Right kidney (tissue), 9 donors: ENCODE data around the gene ENTPD7.
"Not testable (repeated sequence)": the region's sequence is repeated elsewhere in the genome, so short reads cannot be mapped to it uniquely, and the experiment has no call there.

ENCODE experiments used
- DNase-seq: peaks from one replicate; pipeline ENCODE4 v3.0.0-alpha.2; 2016
- long read RNA-seq, 8 donors: transcript quantifications; one replicate each; lab custom pipeline, GENCODE V29; 2026

ENTPD7 gene
- long read RNA-seq, donor 1, partial matches to known transcripts, result 0 of 2 reads
- long read RNA-seq, donor 1, other reads (novel, unspliced or antisense), result 0 of 2 reads
- long read RNA-seq, donor 2, partial matches to known transcripts, result 0 of 1 reads
- long read RNA-seq, donor 2, other reads (novel, unspliced or antisense), result 0 of 1 reads
- long read RNA-seq, donor 3, partial matches to known transcripts, result 0 of 2 reads
- long read RNA-seq, donor 3, other reads (novel, unspliced or antisense), result 0 of 2 reads
- long read RNA-seq, donor 4, partial matches to known transcripts, result 0 of 4 reads
- long read RNA-seq, donor 4, other reads (novel, unspliced or antisense), result 0 of 4 reads
- long read RNA-seq, donor 5, partial matches to known transcripts, result 5 of 14 reads
- long read RNA-seq, donor 5, other reads (novel, unspliced or antisense), result 8 of 14 reads
- long read RNA-seq, donor 6, result 0 reads
- long read RNA-seq, donor 7, partial matches to known transcripts, result 11 of 20 reads
- long read RNA-seq, donor 7, other reads (novel, unspliced or antisense), result 7 of 20 reads
- long read RNA-seq, donor 8, partial matches to known transcripts, result 0 of 1 reads
- long read RNA-seq, donor 8, other reads (novel, unspliced or antisense), result 0 of 1 reads

DNA sequence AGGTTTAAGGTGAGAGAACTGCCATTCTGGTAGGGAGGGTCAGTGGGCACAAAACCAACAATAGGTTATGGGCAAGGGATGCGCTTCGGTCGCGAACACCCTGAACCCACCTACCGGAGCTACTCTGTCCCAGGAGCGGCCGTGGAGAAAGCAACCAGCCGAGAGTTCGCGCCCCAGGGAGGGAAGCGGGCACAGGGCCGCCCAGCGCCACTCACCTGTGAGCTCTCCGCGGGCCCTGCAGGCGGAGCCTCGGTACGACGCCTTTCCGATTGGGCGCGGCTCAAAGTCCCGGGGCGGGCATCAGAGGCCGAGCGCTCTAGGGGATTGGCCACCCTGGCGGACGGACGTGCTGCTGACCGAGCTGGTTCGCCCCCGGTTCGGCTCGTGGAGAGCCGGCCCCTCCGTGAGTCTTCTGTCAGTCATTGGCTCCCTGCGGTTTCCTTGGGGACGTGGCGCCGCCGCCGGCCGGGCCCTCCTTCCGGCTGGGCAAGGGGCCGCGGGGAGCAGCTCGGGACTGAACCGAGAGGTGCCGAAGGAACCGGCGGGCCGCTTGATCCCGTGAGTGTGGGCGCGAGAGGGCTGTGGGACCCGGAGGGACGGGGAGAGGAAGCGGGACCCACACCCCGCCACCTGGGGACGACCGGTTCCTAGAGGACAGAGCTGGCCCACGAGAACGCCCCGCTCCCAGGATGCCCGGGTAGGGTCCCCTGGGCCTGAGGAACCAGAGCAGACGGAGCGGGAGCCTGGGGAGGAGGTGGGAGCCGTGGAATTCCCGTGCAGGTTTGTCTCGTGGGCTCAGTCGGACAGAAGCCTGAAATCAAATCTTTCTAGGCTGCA, at the start of gene ENTPD7:
Gene ENTPD7 (plus strand): TSS at position 479 of the 837 bp plus-strand sequence. CDS start 448 bp downstream, outside the sequence.
- peak; percentile 82 for DNase-seq

DNA sequence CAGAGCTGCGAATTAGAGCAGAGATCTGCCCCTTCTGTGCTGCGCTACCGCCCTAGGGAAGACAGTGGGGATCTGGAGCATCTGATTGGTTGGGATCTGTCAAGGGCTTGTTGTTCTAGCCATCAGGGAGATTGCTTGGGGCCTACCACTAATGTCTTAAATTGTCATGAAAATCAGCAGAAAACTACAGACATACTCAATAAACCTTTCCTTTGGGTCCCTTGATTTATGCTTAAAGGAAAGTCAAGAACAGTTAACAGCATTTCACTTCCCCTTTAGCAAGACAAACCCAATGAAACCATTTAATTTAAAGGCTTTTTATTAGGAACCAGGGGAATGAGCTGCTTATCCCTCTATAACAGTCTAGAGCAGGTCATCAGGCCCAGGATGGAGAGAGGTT, 49.1 kb upstream of the ENTPD7 start:
- DNase-seq, result no peak

GRCh38 chr10:99611326-99611725, 48.0 kb upstream of the ENTPD7 start:
- DNase-seq, result no peak

- DNase-seq, result no peak
These were observed 47.0 kb upstream of the ENTPD7 start for GRCh38 chr10:99612167-99612831.

DNA sequence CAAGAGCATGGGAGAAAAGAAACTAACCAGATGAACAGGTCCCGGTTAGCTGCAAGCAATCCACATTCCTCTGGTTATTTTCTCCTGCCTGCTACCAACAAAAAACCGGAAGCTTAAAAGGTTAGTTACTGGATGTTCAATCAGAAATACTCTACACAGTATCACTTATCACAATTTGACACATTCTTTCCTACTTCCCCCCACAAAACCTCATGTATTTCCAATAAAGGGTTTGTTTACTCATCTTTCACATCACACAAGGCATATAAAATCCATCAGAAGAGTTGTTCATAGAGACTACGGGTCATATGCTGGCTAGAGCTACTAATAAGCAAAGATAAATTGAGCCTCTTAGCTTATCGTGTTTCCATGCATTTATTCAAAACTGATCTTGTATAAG, 43.9 kb upstream of the ENTPD7 start:
- DNase-seq, result no peak

DNA sequence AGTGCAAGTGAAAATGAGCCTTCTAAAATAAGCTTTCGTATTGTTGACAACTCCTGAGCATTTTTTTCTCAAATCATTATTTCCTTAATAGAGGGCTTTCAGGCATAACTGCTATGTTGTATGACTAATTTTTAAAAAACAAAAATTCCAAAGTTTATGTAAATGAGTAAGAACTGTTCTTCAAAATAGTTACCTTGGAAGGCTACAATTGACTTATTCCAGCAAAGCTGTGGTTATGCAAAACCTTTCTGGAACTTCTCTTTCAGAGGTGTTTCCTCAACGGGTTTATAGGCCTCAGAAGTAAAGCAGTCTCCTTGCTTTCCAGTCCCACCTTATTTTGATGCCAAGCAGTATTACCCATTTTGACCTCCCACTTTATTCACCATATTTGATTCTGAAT, 41.6 kb upstream of the ENTPD7 start:
- no peak for DNase-seq

DNA sequence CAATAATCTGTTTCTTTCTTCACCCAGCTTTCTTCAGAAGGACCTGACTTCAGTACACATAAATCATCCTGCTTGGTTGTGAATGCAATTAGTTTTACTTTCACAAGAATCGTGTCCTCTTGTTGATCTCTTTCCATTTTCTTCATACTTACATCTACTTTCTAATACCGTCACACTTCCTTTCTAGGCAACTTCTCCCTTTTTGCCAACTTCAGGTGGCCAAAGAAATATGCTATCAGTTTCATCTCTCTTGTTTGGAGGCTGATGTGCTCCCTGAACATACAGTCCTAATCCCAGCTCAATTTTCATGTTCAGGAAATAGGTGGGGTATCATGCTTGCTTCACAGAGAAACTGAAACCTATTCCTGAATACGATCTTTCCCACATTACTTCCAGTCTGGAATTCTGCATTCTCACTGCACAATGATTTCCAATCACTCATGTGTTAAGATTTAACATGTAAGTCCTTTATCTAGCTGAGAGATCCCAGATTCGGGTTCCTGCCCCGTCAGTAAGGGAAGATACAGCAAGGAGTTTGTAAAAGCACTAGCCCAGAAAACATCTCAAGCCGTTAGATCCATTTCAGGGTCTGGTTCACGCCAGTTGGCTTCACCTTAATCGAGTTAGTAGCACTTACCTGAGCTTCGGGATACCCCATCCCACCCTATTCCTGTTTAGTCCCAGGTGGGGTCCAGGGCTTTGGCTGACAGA, 40.1 kb upstream of the ENTPD7 start:
- peak; percentile 30 for DNase-seq

GRCh38 chr10:99619851-99620710, 39.2 kb upstream of the ENTPD7 start, which contains the start of gene SLC25A28:
Gene SLC25A28 (minus strand): TSS chr10:99620439. CDS start chr10:99620335, 104 bp downstream.
- peak; percentile 50 for DNase-seq

GRCh38 chr10:99620711-99621453, 38.4 kb upstream of the ENTPD7 start:
- DNase-seq, result peak; percentile 100

DNA sequence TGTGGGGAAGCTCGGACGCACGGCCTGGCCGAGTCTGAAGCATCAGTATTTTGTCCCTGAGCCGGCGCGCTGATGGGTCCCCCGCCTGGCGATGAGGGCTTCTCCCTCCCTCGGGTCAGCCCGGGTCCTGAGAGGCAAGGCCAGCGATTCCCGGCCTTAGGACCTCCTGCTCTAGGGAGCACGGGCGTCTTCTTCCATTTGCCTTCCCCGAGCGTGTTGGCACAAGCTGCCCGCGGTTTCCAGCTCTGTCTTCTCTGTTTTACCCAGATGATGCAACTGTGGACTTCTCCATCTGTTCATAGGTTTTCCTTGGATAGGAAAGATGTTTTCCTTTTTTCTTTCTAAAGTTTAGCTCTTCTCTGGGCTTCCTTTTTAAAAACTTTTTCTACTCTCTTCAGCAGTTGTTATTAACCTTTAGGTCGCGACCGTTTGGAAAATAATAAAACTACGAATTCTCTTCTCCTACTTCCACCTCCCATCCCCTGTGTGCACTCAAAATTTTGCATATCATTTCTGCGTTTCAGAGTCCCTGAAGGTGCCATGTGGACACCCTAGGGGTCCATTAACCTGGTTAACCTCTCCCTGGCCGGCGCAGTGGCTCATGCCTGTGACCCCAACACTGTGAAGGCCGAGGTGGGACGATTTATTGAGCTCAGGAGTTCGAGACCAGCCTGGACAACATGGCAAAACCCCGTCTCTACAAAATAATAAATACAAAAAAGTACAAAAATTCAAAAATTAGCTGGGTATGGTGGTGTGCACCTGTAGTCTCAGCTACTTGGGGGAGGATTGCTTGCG, 37.7 kb upstream of the ENTPD7 start:
- DNase-seq, result no peak

- DNase-seq, result no peak
These were observed 35.4 kb upstream of the ENTPD7 start for GRCh38 chr10:99623919-99624318.

- not testable (repeated sequence) for DNase-seq
These were observed 34.2 kb upstream of the ENTPD7 start for GRCh38 chr10:99625124-99625523.

GRCh38 chr10:99628923-99629624, 30.2 kb upstream of the ENTPD7 start:
- DNase-seq, result no peak

DNA sequence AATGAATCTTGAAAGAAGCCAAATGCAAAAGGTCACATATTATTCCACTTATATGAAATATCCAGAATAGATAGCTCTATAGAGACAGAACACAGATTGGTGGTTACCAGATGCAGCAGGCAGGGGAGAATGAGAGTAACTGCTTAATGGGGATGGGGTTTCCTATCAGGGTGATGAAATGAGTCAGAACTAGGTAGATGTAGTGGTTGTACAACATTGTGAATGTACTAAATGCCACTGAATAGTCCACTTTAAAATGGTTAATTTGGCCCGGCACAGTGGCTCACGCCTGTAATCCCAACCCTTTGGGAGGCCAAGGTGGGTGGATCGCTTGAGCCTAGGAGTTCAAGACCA, 29.7 kb upstream of the ENTPD7 start:
- no peak for DNase-seq

DNA sequence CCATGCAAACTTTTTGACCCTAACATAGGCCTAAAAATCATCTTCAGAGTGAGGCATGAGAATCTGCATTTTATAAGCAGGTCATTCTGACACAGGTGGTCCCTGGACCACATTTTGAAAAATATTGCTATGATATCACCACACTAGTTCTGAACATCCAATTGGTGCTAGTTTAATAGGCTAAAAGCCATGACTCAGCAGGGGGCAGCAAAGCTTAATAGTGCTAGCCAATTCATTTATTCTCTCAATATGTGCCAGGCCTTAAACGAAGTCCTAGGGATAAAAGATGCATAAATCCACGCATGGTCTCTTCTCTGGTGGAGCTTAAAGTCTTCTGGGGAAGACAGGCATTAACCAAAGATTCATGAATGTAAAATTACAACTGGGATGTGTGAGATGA, 28.9 kb upstream of the ENTPD7 start:
- DNase-seq, result no peak

DNA sequence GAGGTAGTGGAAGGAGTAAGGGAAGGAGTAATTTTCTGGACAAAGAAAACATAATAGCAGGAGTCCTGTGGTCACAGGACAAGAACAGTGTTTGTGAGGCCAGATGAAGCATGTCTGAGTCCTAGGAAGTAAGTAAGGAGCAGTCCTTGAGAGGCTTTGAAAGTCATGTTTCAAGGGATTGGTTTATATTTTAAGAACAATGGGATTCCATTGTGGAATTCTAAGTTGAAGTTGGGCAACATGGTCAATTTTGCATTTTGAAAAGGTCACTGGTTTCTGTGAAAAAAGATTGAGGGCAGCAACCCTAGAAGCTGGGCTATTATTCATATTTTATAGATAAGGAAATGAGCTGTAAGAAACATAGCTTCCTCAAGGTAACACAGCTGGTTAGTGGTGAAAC, 28.3 kb upstream of the ENTPD7 start:
- no peak for DNase-seq

GRCh38 chr10:99631496-99631895, 27.8 kb upstream of the ENTPD7 start:
- no peak for DNase-seq

- DNase-seq, result no peak
These were observed 25.5 kb upstream of the ENTPD7 start for GRCh38 chr10:99633832-99634231.
